HEK293 (cell line): ENCODE results near the gene RFLNA.

Experiments
- CTCF ChIA-PET: fragments of 350-600 bp; formaldehyde crosslinking; extraction: SDS; loops from one replicate; lab custom pipeline; 2021; ENCODE audit warnings: antibody characterized with exemption; lab: Yijun Ruan, JAX
- POLR2A ChIA-PET: fragments of 300-600 bp; formaldehyde crosslinking; extraction: SDS; loops from one replicate; lab custom pipeline; 2020; ENCODE audit warnings: antibody characterized with exemption, inconsistent platforms; lab: Yijun Ruan, JAX
- H3K27ac ChIP-seq: fragments of 200-500 bp; sonication (Bioruptor generic); 2 replicates; pipeline ENCODE4 v1.5.1; 2014; ENCODE audit warnings: low read depth, low read length, control low read depth, inconsistent platforms; ENCODE audit errors: extremely low read depth
- H3K36me3 ChIP-seq, 2 experiments: fragments of 200-500 bp in 1 of 2; sonication (Bioruptor generic) in 1 of 2; 1 replicate in 1 of 2; 2 replicates in 1 of 2; pipeline ENCODE4 v1.5.1; 2014 to 2017; ENCODE audit warnings: inconsistent platforms in 2 of 2, low read length in 2 of 2; ENCODE audit not compliant: control insufficient read depth in 2 of 2, insufficient read depth in 1 of 2
- H3K4me1 ChIP-seq: fragments of 200-500 bp; sonication (Bioruptor generic); 2 replicates; pipeline ENCODE4 v1.5.1; 2014; ENCODE audit warnings: mild to moderate bottlenecking, low read length, inconsistent platforms; ENCODE audit not compliant: control insufficient read depth, insufficient read depth
- H3K4me3 ChIP-seq: 2 replicates; pipeline ENCODE4 v1.5.1; 2011; ENCODE audit warnings: low read depth, mild to moderate bottlenecking, control low read depth, low read length, moderate library complexity
- H3K9me3 ChIP-seq: fragments of 200-500 bp; sonication (Bioruptor generic); 2 replicates; pipeline ENCODE4 v1.5.1; 2014; ENCODE audit warnings: low read depth, low read length, inconsistent platforms; ENCODE audit not compliant: control insufficient read depth, insufficient read depth
- EGR2 ChIP-seq: fragments of 450-650 bp; formaldehyde crosslinking; IDR thresholded peaks from 2 replicates; pipeline ENCODE4 v1.5.1; 2016; ENCODE audit warnings: low read depth, missing biosample characterization, missing genetic modification characterization
- HOXC10 ChIP-seq: sonication (generic); formaldehyde crosslinking; IDR thresholded peaks from 2 replicates; pipeline ENCODE4 v1.8.1; 2023; ENCODE audit warnings: mild to moderate bottlenecking, missing genetic modification reagents
- KLF7 ChIP-seq: fragments of 450-650 bp; formaldehyde crosslinking; IDR thresholded peaks from 2 replicates; pipeline ENCODE4 v1.5.1; 2016; ENCODE audit warnings: missing biosample characterization, missing genetic modification characterization, borderline replicate concordance
- MEIS1 ChIP-seq: sonication (generic); formaldehyde crosslinking; IDR thresholded peaks from 2 replicates; pipeline ENCODE4 v1.8.1; 2022; ENCODE audit warnings: missing genetic modification reagents, mild to moderate bottlenecking, borderline replicate concordance
- ZEB2 ChIP-seq: fragments of 450-650 bp; formaldehyde crosslinking; IDR thresholded peaks from 2 replicates; pipeline ENCODE4 v1.5.1; 2016; ENCODE audit warnings: missing biosample characterization, missing genetic modification characterization
- ZFHX2 ChIP-seq: fragments of 450-650 bp; formaldehyde crosslinking; conservative IDR thresholded peaks from 2 replicates; pipeline ENCODE4 v1.5.1; 2016; ENCODE audit warnings: missing biosample characterization, missing genetic modification characterization
- ZIC2 ChIP-seq: fragments of 450-650 bp; formaldehyde crosslinking; IDR thresholded peaks from 2 replicates; pipeline ENCODE4 v1.5.1; 2016; ENCODE audit warnings: missing biosample characterization, missing genetic modification characterization
- ZNF155 ChIP-seq: fragments of 450-650 bp; formaldehyde crosslinking; IDR thresholded peaks from 2 replicates; pipeline ENCODE4 v1.5.1; 2016; ENCODE audit warnings: missing biosample characterization, missing genetic modification characterization
- ZNF169 ChIP-seq: fragments of 450-650 bp; formaldehyde crosslinking; IDR thresholded peaks from 2 replicates; pipeline ENCODE4 v1.5.1; 2016; ENCODE audit warnings: missing biosample characterization, missing genetic modification characterization
- ZNF211 ChIP-seq: fragments of 450-650 bp; formaldehyde crosslinking; IDR thresholded peaks from 2 replicates; pipeline ENCODE4 v1.5.1; 2016; ENCODE audit warnings: low read depth, missing biosample characterization, missing genetic modification characterization
- ZNF239 ChIP-seq: fragments of 450-650 bp; formaldehyde crosslinking; IDR thresholded peaks from 2 replicates; pipeline ENCODE4 v1.5.1; 2016; ENCODE audit warnings: missing biosample characterization, missing genetic modification characterization
- ZNF24 ChIP-seq: fragments of 450-650 bp; formaldehyde crosslinking; IDR thresholded peaks from 2 replicates; pipeline ENCODE4 v1.5.1; 2016; ENCODE audit warnings: missing biosample characterization, missing genetic modification characterization
- ZNF248 ChIP-seq: fragments of 450-650 bp; formaldehyde crosslinking; IDR thresholded peaks from 2 replicates; pipeline ENCODE4 v1.5.1; 2017; ENCODE audit warnings: missing biosample characterization, missing genetic modification characterization
- ZNF292 ChIP-seq: fragments of 450-650 bp; formaldehyde crosslinking; IDR thresholded peaks from 2 replicates; pipeline ENCODE4 v1.5.1; 2016; ENCODE audit warnings: low read depth, missing biosample characterization, missing genetic modification characterization, borderline replicate concordance
- ZNF501 ChIP-seq: fragments of 450-650 bp; formaldehyde crosslinking; IDR thresholded peaks from 2 replicates; pipeline ENCODE4 v1.5.1; 2016; ENCODE audit warnings: missing biosample characterization, missing genetic modification characterization
- ZNF514 ChIP-seq: fragments of 450-650 bp; formaldehyde crosslinking; IDR thresholded peaks from 2 replicates; pipeline ENCODE4 v1.5.1; 2016; ENCODE audit warnings: missing biosample characterization, missing genetic modification characterization
- ZNF558 ChIP-seq: fragments of 450-650 bp; formaldehyde crosslinking; IDR thresholded peaks from 2 replicates; pipeline ENCODE4 v1.5.1; 2016; ENCODE audit warnings: missing biosample characterization, missing genetic modification characterization
- ZNF701 ChIP-seq: fragments of 450-650 bp; formaldehyde crosslinking; IDR thresholded peaks from 2 replicates; pipeline ENCODE4 v1.5.1; 2016; ENCODE audit warnings: missing biosample characterization, missing genetic modification characterization
- ZNF785 ChIP-seq: fragments of 450-650 bp; formaldehyde crosslinking; IDR thresholded peaks from 2 replicates; pipeline ENCODE4 v1.5.1; 2016; ENCODE audit warnings: missing biosample characterization, missing genetic modification characterization
- ZNF837 ChIP-seq: fragments of 450-650 bp; formaldehyde crosslinking; IDR thresholded peaks from 2 replicates; pipeline ENCODE4 v1.5.1; 2016; ENCODE audit warnings: missing biosample characterization, missing genetic modification characterization
- ZSCAN16 ChIP-seq: fragments of 450-650 bp; formaldehyde crosslinking; IDR thresholded peaks from 2 replicates; pipeline ENCODE4 v1.5.1; 2016; ENCODE audit warnings: missing biosample characterization, missing genetic modification characterization
- ZSCAN30 ChIP-seq: fragments of 450-650 bp; IDR thresholded peaks from 2 replicates; pipeline ENCODE4 v1.5.1; 2018; ENCODE audit warnings: missing biosample characterization, mild to moderate bottlenecking, missing genetic modification characterization, moderate library complexity
- TF ChIP-seq, protein P1 (sequence below): fragments of 450-650 bp; formaldehyde crosslinking; IDR thresholded peaks from 2 replicates; pipeline ENCODE4 v1.5.1; 2017; ENCODE audit warnings: missing biosample characterization, missing genetic modification characterization

The RFLNA gene, protein sequence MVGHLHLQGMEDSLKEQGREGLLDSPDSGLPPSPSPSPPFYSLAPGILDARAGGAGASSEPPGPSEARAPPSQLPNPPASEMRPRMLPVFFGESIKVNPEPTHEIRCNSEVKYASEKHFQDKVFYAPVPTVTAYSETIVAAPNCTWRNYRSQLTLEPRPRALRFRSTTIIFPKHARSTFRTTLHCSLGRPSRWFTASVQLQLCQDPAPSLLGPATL

DNA sequence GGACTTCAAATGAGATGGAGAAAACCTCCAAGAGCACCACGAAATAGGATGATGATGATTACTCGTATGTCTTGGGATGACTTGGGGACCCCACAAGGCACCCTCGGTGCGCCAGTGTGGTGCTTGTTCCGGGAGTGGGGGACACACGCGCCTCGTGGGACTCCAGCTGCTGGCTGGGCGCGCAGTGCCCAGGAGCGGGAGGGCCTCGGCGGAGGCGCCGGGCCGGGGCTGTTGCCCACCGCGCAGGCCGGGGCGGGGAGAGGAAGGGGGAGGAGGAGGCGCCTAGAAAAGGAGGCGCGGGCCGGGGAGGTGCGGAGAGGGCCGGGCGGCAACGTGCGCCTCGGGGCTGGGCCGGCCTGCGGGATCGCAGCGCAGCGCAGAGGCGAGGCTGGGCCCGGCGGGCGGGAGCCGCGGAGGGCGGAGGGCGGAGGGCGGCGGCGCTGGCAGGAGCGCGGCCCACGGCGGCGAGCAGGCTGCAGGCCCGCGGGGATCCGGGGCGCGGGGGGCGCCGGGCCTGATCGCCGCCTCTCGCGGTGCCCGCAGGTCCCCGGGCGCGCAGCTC is at the start of gene RFLNA:
Gene RFLNA, plus strand, starts transcription at position 314 of the 562 bp plus-strand sequence. CDS start 337 bp downstream, outside the sequence.
- POLR2A ChIA-PET: no interaction called here
- H3K4me3 ChIP-seq: no peak within 1 kb of the TSS
- no peaks in the 10 kb centered on the region; the same call in 1 of the 2 replicates for H3K4me1 ChIP-seq
- no peak within 1 kb of the TSS for H3K27ac ChIP-seq
- TF ChIP-seq ZSCAN30 (tag by site-specific recombination) (no peak), ZNF248 (tag by site-specific recombination) (no peak), ZNF785 (tag by site-specific recombination) (no peak), ZNF501 (tag by site-specific recombination) (no peak), ZNF292 (no peak), HOXC10 (CRISPR knock-in tag) (no peak)
- no peaks in the 10 kb centered on the region for H3K36me3 ChIP-seq
- CTCF ChIA-PET: no interaction called here
- no peaks in the 10 kb centered on the region for H3K9me3 ChIP-seq

DNA sequence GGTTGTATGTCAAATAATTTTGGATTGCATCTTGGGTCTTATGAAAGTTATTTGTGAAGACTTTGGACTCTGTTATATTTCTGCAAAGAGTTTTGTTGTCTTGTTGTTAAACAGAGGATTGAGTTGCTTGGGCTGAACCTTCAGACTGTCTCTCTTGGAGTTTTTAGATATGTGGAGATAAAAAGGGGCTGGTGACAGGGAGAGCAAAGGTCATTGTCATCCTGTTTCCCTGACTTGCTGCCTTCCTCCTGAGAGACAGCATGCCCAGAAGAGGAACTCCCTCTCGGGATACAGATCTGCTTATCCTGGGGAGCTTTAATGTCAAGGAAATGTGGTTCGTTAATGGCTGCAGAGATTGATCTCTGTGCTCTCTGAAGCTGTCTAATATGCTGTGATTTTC is 47.6 kb upstream of the RFLNA start:
- Histone ChIP-seq H3K36me3 (no peaks in the 10 kb centered on the region), H3K4me1 (no peaks in the 10 kb centered on the region), H3K9me3 (no peaks in the 10 kb centered on the region), H3K27ac (no peak overlapping the region), H3K4me3 (no peak overlapping the region)
- ChIA-PET POLR2A (no interaction called here), CTCF (no interaction called here)
- TF ChIP-seq ZNF169 (tag by site-specific recombination): no peak
- no peak for TF ChIP-seq ZEB2
- no peak for TF ChIP-seq ZNF239
- no peak for TF ChIP-seq KLF7 (tag by site-specific recombination)
- TF ChIP-seq, protein P1, sequence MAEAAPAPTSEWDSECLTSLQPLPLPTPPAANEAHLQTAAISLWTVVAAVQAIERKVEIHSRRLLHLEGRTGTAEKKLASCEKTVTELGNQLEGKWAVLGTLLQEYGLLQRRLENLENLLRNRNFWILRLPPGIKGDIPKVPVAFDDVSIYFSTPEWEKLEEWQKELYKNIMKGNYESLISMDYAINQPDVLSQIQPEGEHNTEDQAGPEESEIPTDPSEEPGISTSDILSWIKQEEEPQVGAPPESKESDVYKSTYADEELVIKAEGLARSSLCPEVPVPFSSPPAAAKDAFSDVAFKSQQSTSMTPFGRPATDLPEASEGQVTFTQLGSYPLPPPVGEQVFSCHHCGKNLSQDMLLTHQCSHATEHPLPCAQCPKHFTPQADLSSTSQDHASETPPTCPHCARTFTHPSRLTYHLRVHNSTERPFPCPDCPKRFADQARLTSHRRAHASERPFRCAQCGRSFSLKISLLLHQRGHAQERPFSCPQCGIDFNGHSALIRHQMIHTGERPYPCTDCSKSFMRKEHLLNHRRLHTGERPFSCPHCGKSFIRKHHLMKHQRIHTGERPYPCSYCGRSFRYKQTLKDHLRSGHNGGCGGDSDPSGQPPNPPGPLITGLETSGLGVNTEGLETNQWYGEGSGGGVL (tag by site-specific recombination): no peak
- TF ChIP-seq ZNF248 (tag by site-specific recombination): no peak
- no peak for TF ChIP-seq ZNF211 (tag by site-specific recombination)
- TF ChIP-seq ZNF701 (tag by site-specific recombination): no peak
- no peak for TF ChIP-seq ZIC2 (tag by site-specific recombination)
- TF ChIP-seq ZNF155 (tag by site-specific recombination): no peak
- TF ChIP-seq ZNF558 (tag by site-specific recombination): no peak
- TF ChIP-seq ZNF514 (tag by site-specific recombination): no peak
- TF ChIP-seq ZNF837 (tag by site-specific recombination): no peak

DNA sequence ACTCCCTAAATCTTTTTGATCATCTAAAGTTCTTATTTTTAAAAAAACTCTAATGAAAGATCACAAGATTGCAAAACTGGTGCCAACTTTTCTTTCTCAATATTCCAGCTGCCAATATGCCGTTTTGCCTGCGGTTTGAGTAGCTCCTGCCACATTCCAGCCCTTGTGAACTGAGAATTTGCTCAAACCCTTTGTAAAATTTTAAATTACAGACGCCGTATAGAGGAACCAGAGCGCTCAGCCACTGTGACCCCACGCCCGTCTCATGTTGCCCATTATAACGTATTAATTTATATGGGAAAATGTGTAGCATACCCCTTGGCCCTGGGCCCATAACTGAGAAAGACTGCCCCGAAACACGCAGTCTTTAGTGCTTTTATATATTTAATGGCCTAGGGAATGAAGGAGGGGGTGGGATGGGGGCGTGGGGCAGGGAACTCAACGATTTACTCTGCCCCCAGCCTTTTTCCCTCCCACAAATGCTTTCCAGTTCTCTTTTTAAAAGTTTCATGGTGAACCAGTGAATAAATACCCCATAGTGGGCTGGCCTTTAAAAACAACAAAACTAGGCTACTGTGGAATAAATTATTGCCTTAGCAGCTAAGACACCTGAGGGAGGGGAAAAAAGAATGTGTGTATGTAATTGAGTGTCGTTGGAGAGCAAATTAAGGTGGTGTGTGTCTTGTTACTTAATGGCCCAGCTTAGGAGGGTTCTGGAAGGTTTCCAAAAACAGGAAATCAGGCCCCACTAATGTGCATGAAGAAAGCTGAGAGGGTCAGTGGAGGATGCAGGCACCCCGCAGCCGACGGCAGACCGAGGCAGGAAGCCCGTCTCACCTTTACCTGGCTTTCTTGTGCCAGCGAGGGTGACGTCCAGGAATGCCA is 45.7 kb upstream of the RFLNA start:
- no peak overlapping the region for H3K4me3 ChIP-seq
- ChIA-PET POLR2A (no interaction called here), CTCF (no interaction called here)
- H3K27ac ChIP-seq: no peak overlapping the region
- TF ChIP-seq ZNF24 (no peak), ZSCAN16 (tag by site-specific recombination) (no peak), EGR2 (tag by site-specific recombination) (peak; percentile 54), ZFHX2 (tag by site-specific recombination) (peak; percentile 63), MEIS1 (CRISPR knock-in tag) (no peak)
- H3K36me3 ChIP-seq: no peaks in the 10 kb centered on the region
- H3K4me1 ChIP-seq: no peaks in the 10 kb centered on the region
- no peaks in the 10 kb centered on the region for H3K9me3 ChIP-seq
